Epithelial cell of esophagus (primary cell): ENCODE results near the gene GGTLC1.
"Not testable (repeated sequence)": the region's sequence is repeated elsewhere in the genome, so short reads cannot be mapped to it uniquely, and the experiment has no call there.

Experiments used
- DNase-seq: peaks from one replicate; pipeline ENCODE4 v3.0.0; 2010; ENCODE audit warnings: low read depth
- H3K4me3 ChIP-seq: 2 replicates; pipeline ENCODE4 v1.5.1; 2011; ENCODE audit warnings: mild to moderate bottlenecking, low read length, control low read depth
- CTCF ChIP-seq: IDR thresholded peaks from 2 replicates; pipeline ENCODE4 v1.5.1; 2011; ENCODE audit warnings: low read depth, mild to moderate bottlenecking, low read length, control low read depth, inconsistent platforms; ENCODE audit not compliant: insufficient read depth; ENCODE audit errors: missing control alignments

Gene GGTLC1

GRCh38 chr20:23978457-23978856 is 10.1 kb downstream of the GGTLC1 start:
- H3K4me3 ChIP-seq, DNase-seq: not testable (repeated sequence)

- no peak for TF ChIP-seq CTCF
- no peak overlapping the region for H3K4me3 ChIP-seq
- DNase-seq: no peak
Measured at GRCh38 chr20:23974966-23975365, 13.6 kb downstream of the GGTLC1 start.

DNA sequence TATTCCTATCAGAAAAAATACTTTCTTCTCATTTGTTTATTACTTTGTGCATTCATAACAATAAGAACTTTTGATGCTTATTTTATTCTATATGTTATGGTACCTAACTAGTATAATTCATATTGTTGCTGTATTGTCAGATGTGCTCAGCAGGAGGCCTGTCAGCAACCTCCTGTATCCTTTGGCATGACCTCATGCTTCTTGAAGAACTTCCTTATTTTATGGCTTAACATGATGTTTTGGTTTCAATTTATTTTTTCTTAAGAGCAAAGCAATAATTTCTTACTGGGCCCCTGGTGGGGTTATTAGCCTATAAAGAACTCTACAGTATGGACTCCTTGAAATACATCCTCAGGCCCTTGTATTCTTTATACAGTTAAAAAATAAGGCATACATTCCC is 17.3 kb downstream of the GGTLC1 start:
- TF ChIP-seq CTCF: no peak
- H3K4me3 ChIP-seq: no peak overlapping the region
- no peak for DNase-seq

DNA sequence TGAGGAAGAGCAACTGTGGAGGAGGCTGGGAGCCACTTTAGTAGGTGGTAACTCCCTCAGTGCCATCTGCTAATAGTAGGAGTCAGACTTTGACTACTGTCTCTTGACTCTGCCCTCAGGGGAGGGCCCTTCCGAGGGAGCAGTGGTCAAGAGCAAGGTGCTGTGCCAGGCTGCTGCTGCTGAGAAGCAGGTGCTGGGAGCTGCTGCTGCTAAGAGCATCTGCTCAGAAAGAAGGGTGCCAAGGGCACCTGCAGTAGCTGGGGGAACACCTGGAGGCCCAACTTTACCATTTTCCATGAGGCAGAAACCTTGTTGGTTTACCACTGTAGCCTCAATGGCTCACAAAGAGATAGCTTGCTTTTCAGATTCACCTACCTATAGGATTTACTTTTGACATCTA is 18.5 kb downstream of the GGTLC1 start:
- no peak for TF ChIP-seq CTCF
- H3K4me3 ChIP-seq: no peak overlapping the region
- DNase-seq: no peak

DNA sequence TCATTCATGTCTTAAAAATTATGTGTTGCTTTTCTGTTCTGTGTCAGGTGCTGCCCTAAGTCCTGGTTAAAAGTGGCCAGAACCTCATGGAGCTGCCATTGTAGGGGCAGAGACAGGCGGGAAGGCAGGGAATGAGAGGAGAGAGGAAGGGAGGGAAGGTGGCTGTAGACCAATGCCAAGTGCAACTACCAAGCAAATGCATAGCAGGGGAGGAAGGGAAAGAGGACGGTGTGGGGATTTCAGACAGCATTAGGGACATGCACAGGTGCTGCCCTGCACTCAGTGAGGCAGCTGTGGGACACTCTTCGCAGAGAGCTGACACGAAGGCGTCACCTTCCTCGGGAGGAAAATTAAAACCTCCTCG is 21.0 kb downstream of the GGTLC1 start:
- DNase-seq: no peak
- TF ChIP-seq CTCF: no peak
- no peak overlapping the region for H3K4me3 ChIP-seq

DNA sequence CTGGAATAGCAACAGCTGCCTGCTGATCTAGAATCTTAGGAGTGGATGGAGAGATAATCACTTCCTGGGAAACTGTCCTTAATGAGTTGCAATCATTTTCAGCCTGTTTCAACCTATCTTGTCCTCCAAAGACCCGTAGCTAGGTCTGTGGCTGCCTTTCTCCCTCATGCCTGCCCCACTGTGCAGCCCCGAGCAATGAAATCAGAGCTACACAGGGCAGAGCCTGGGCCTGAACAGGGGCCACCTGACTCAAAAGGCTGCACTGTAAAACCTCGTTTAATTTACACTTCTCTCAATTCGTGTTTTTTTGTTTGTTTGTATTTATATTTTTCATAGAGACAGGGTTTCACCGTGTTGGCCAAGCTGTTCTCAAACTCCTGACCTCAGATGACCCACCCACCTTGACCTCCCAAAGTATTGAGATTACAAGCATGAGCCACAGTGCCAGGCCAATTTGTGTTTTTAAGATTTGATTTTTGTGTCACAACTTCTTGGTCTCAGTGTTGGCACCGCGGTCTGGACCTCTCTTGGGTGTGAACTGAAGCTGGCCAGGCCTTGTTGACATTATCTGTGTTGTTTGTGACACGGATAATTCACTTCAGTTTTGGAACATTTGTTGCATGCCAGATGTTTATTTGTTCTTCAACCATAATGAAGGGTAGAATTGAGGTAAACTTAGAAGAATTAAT is 21.5 kb downstream of the GGTLC1 start:
- TF ChIP-seq CTCF: no peak
- DNase-seq: no peak
- H3K4me3 ChIP-seq: no peak overlapping the region

DNA sequence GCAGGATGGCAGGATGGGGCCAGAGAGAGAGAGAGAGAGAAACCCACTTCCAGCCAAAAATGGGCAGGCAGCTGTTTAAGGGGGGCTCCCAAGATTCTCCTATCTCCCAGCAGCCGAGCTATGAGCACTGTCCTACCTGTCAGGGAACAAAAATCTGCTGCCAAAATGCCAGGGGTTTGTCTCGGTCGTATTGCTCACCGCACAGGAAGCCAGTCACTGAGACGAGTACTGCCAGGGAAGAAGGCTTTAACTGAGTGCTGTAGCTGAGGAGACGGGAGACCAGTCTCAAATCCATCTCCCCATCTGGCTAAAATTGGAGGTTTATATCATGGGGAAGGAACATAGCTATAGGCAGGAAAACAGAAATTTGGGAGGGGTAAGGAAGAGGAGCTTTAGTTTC is 22.3 kb downstream of the GGTLC1 start:
- H3K4me3 ChIP-seq: no peak overlapping the region
- no peak for TF ChIP-seq CTCF
- DNase-seq: no peak
